ENCODE data around the gene GCG. TPM values are rescaled to one million over a fixed set of nuclear protein-coding genes. Genes with fewer than 3 reads are reported as not detected.

Gene GCG
- total RNA-seq, 4 donors from 2014 or later, result 17.6 to 26.8 TPM; not detected in 2

DNA sequence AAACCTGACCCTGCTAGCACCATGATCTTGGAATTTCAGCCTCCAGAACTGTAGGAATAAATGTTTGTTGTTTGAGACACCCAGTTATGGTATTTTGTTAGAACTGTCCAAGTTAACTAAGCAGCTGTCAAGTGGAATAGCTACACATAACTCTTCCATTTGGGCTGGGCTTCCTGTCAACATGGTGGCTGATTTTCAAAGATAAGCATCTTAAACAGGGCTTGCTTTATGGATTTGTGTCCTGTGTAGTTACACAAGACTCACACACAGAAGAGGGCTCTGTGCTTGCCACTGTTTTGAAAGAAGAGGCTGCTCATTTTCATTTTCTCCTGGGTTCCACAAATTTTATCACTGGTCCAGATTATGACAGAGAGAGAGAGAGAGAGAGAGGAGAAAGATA is 35.7 kb downstream of the GCG start:
- in situ Hi-C loops (cut with MboI; ENCODE audit: low pct_ligation_motif_present in 1 of 4, low pct_unique_long_range_greater_than_20kb in 1 of 4, low sequenced_read_pairs in 3 of 4), result no loop called here
- H3K27me3 ChIP-seq, result no peaks in the 10 kb centered on the region
- H3K4me3 ChIP-seq, result no peak overlapping the region
- peaks cover 0 to 5% (median 0%) of the 10 kb centered on the region in 4 donors for H3K4me1 ChIP-seq
- TF ChIP-seq, protein P1, sequence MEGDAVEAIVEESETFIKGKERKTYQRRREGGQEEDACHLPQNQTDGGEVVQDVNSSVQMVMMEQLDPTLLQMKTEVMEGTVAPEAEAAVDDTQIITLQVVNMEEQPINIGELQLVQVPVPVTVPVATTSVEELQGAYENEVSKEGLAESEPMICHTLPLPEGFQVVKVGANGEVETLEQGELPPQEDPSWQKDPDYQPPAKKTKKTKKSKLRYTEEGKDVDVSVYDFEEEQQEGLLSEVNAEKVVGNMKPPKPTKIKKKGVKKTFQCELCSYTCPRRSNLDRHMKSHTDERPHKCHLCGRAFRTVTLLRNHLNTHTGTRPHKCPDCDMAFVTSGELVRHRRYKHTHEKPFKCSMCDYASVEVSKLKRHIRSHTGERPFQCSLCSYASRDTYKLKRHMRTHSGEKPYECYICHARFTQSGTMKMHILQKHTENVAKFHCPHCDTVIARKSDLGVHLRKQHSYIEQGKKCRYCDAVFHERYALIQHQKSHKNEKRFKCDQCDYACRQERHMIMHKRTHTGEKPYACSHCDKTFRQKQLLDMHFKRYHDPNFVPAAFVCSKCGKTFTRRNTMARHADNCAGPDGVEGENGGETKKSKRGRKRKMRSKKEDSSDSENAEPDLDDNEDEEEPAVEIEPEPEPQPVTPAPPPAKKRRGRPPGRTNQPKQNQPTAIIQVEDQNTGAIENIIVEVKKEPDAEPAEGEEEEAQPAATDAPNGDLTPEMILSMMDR (IDR thresholded peaks at IDR 0.05), result no peak
- TF ChIP-seq EP300 (IDR thresholded peaks at IDR 0.05; ENCODE audit: low read depth) (no peak), POLR2AphosphoS5 (IDR thresholded peaks at IDR 0.05) (no peak), POLR2A (IDR thresholded peaks at IDR 0.05) (no peak)
- H3K9me3 ChIP-seq, result peaks cover 0 to 7% of the 10 kb centered on the region in 2 donors
- intact Hi-C loops (cut with DNase I; ENCODE audit: low total_unique reads), result no loop called here
- H3K36me3 ChIP-seq, result no peaks in the 10 kb centered on the region
- H3K27ac ChIP-seq, result no peak overlapping the region
- DNase-seq, result no peak

DNA sequence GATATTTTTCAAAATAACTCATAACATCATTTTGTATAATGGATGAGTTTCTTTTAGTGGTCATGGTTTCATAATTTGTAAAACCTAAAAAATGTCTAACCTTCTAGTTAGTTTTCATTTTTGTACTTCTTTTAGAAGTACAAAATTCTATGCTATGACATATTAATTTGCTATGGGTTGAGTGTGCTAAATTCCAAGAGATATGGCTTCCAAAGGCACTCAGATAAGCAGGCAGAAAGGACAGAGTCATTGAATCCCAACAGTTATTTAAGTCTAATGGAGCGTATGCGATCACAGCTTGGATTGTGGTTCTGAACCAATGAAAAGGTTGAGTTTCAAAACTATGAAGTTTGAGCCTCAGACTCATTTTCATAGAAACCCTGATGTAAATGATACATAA is 37.0 kb downstream of the GCG start:
- peaks cover 0 to 7% of the 10 kb centered on the region in 2 donors for H3K9me3 ChIP-seq
- peaks cover 0 to 5% (median 0%) of the 10 kb centered on the region in 4 donors for H3K4me1 ChIP-seq
- no peak overlapping the region for H3K27ac ChIP-seq
- no peaks in the 10 kb centered on the region for H3K27me3 ChIP-seq
- H3K36me3 ChIP-seq, result no peaks in the 10 kb centered on the region
- intact Hi-C loops (cut with DNase I; ENCODE audit: low total_unique reads), result no loop called here
- TF ChIP-seq POLR2A (IDR thresholded peaks at IDR 0.05) (no peak), EP300 (IDR thresholded peaks at IDR 0.05; ENCODE audit: low read depth) (no peak), POLR2AphosphoS5 (IDR thresholded peaks at IDR 0.05) (no peak)
- TF ChIP-seq, protein P1 (IDR thresholded peaks at IDR 0.05), result no peak
- no peak for DNase-seq
- 99 to 100% methylated on average over 2 of the region's 2 CpGs for WGBS, 2 donors (ENCODE audit: low coverage in 1 of 2)
- H3K4me3 ChIP-seq, result no peak overlapping the region
- in situ Hi-C loops (cut with MboI; ENCODE audit: low pct_ligation_motif_present in 1 of 4, low pct_unique_long_range_greater_than_20kb in 1 of 4, low sequenced_read_pairs in 3 of 4), result no loop called here

DNA sequence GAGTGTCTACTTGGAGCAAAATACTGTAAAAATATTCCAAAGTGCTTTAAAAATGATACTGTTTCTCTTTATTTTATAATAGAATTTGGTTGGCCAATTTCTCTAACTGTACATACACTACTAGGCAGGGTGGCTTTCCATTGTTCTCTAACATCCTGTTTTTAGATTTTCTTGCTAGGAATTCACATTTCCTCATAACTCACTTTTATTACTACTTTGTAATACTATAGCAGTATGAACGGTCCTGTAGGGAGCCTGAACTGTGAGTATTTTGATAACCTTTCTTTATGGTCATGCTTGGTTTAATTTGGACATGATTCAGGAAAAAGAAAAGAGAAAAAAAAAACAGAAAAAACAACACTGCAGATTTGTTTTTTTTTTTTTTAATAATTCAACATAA is 37.8 kb downstream of the GCG start:
- in situ Hi-C loops (cut with MboI; ENCODE audit: low pct_ligation_motif_present in 1 of 4, low pct_unique_long_range_greater_than_20kb in 1 of 4, low sequenced_read_pairs in 3 of 4), result no loop called here
- H3K27ac ChIP-seq, result no peak overlapping the region
- DNase-seq, result no peak
- H3K4me3 ChIP-seq, result no peak overlapping the region
- TF ChIP-seq EP300 (IDR thresholded peaks at IDR 0.05; ENCODE audit: low read depth), result no peak
- 21 to 43% methylated on average over 1 of the region's 1 CpG for WGBS, 2 donors (ENCODE audit: low coverage in 1 of 2)
- H3K36me3 ChIP-seq, result no peaks in the 10 kb centered on the region
- intact Hi-C loops (cut with DNase I; ENCODE audit: low total_unique reads), result no loop called here
- H3K4me1 ChIP-seq, result peaks cover 0 to 5% (median 0%) of the 10 kb centered on the region in 4 donors
- H3K27me3 ChIP-seq, result no peaks in the 10 kb centered on the region
- peaks cover 0 to 7% of the 10 kb centered on the region in 2 donors for H3K9me3 ChIP-seq

DNA sequence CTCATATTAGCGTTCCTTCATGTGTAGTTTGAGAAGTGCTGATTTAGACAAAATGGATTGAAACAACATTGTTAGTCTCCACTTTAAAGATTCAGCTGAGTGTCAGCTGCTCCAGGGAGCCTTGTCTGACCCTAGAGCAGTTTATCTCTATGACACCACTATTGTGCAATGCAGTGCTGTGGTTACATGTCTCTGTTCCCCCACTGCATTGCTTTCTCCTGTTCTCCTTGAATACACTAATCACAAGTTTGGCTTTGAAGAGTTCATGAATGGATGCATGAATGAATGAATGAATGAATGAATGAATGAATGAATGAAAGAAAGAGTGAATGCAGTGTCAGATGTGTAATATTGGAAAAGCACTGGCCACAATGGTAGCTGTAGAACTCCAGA is 38.3 kb downstream of the GCG start:
- TF ChIP-seq POLR2AphosphoS5 (IDR thresholded peaks at IDR 0.05) (peak in 1 of 3 donors; percentile 12), EP300 (IDR thresholded peaks at IDR 0.05; ENCODE audit: low read depth) (no peak)
- Histone ChIP-seq H3K27ac (no peak overlapping the region), H3K4me3 (no peak overlapping the region), H3K9me3 (peaks cover 0 to 7% of the 10 kb centered on the region in 2 donors), H3K27me3 (no peaks in the 10 kb centered on the region), H3K4me1 (peaks cover 0 to 5% (median 0%) of the 10 kb centered on the region in 4 donors), H3K36me3 (no peaks in the 10 kb centered on the region)
- no peak for DNase-seq
- WGBS, 2 donors (ENCODE audit: low coverage in 1 of 2), result 83 to 85% methylated on average over 1 of the region's 1 CpG
- in situ Hi-C loops (cut with MboI; ENCODE audit: low pct_ligation_motif_present in 1 of 4, low pct_unique_long_range_greater_than_20kb in 1 of 4, low sequenced_read_pairs in 3 of 4), result no loop called here
- intact Hi-C loops (cut with DNase I; ENCODE audit: low total_unique reads), result no loop called here

DNA sequence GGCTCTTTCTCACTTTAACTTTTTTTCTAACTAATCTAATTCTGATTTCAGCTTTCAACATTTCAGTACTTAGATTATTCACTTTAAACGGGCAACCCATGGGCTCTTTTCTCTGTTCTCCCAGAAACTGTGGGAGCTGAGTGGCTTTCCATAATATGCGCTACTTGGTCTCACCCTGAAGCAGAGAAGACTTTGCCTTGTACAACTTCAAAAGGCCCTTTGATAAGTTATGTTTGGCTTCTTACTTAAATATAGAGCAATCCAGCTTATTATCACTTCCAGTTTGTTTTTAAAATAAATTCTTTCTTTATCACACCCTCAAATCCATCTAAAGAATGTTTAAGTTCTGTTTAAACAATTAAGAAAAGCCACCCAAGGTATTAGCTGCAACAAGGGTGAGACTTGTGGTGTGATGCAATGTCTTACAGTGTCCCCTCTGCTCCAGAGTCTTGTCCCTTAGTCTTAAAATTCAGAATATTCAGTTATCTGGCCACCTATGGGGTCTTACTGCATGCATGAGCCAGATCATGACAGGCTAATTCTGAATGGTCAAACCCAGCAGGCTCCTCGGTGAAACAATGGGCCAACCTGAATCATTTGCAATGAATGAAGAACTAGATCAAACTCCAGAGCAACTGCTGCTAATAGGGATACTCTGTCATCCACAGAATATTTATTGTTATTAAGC is 38.8 kb downstream of the GCG start:
- Histone ChIP-seq H3K9me3 (peaks cover 0 to 7% of the 10 kb centered on the region in 2 donors), H3K27ac (no peak overlapping the region), H3K4me3 (no peak overlapping the region), H3K4me1 (peaks cover 0 to 6% (median 0%) of the 10 kb centered on the region in 4 donors), H3K27me3 (no peaks in the 10 kb centered on the region), H3K36me3 (no peaks in the 10 kb centered on the region)
- no peak for TF ChIP-seq POLR2A (IDR thresholded peaks at IDR 0.05)
- TF ChIP-seq EP300 (IDR thresholded peaks at IDR 0.05; ENCODE audit: low read depth), result no peak
- TF ChIP-seq POLR2AphosphoS5 (IDR thresholded peaks at IDR 0.05), result no peak
- TF ChIP-seq, protein P1 (IDR thresholded peaks at IDR 0.05), result no peak
- WGBS, 2 donors (ENCODE audit: low coverage in 1 of 2), result 75 to 83% methylated on average over 3 of the region's 3 CpGs
- intact Hi-C loops (cut with DNase I; ENCODE audit: low total_unique reads), result no loop called here
- no peak for DNase-seq
- in situ Hi-C loops (cut with MboI; ENCODE audit: low pct_ligation_motif_present in 1 of 4, low pct_unique_long_range_greater_than_20kb in 1 of 4, low sequenced_read_pairs in 3 of 4), result no loop called here

Data from transverse colon (tissue), 4 donors.